Left cardiac atrium (tissue), 4 donors: ENCODE results near the gene PPP4C. TPM values are rescaled to one million over a fixed set of nuclear protein-coding genes. Genes with fewer than 3 reads are reported as not detected.

Experiments
- ATAC-seq, 2 donors: fragments of 200-7000 bp; cut with Tn5 transposase; one replicate each; pipeline ENCODE4 v1.9.1; 2020; ENCODE audit warnings: mild to moderate bottlenecking in 2 of 2, moderate library complexity in 2 of 2
- DNase-seq: peaks from one replicate; pipeline ENCODE4 v3.0.0-alpha.2; 2020
- intact Hi-C, 2 donors: fragments of 100-400 bp; cut with DNase I; formaldehyde crosslinking; loops; one replicate each; pipeline versions ENCODE4 v1.14.1 to v1.15.1; 2022 to 2023
- total RNA-seq, 2 donors: library from RNA; stranded (reverse); fragmentation: NEBNext Ultra II Directional; extraction: Animal tissue kit (Norgen Biotek cat#: 25700); gene quantifications; one replicate each; pipeline ENCODE4 v1.2.1, GENCODE V29; 2021
- donor health status: DM: no; HTN: yes; CAD: no.
- donor health status: DM: no; HTN: yes; CAD: no; lungs with severe emphysema.
- donor health status: DM: yes; HTN: yes; CAD: no.
- donor health status: Dilated cardiomyopathy.

PPP4C gene
- total RNA-seq, 2 donors from 2014 or later: 34.2 to 41.1 TPM

GRCh38 chr16:30090610-30091331, 15.0 kb downstream of the PPP4C start:
- DNase-seq: no peak
- intact Hi-C loops: loop anchor here in 1 of 2 donors (10.0 kb wide), 3 partner anchors 46 to 564 kb away; partner anchors contain the start of genes FBRS, PRR14 and ZNF771
- ATAC-seq: no peak

DNA sequence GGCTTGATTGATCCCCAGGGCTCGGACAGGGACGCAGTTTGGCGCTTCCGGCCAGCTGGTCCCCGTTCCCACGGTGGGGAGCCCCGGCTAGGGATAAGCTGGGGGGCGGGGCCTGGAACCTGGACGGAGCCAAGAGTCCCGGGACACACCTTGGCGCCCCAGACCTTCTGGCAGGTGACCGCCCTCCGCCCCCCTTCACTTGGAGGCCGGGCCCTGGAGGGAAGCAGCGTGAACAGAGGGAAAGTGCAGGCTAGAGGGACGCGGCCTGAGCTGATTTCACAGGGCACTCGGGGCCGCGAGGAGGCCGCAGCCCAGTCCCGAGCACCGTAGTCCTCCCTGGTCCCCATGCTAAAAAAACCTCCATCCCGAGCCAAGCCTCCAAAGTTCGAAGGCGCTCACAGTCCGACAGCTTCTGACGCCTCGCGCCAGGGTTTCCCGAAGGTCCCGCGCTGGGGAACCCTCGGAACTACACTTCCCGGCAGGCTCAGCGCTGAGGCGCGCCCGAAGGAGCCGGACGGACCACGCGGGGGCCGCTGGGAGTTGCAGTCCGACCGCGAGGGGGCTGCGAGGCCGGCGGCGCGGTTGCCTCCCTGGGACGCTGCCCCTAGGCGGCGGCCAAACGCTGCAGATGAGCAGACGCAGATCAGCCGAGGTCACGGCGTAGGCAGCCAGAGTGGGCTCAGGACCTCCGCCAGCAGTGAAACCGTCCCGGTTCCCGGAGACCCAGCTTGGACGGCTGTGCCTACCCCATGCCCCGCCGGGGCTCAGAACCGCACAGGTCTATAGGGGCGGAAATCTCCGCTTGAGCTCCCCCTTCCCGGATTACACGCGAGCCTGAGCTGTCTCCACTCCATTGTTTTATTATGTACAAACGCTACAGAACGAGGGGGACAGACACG, 15.9 kb downstream of the PPP4C start, which contains the start of gene TBX6:
TSS of gene TBX6 (minus strand) at position 451 of the 899 bp plus-strand sequence. CDS start 731 bp downstream, outside the sequence.
- peak; percentile 92 to 93 for ATAC-seq
- intact Hi-C loops: loop anchor here in 1 of 2 donors (10.0 kb wide), 3 partner anchors 47 to 563 kb away; partner anchors contain the start of genes FBRS, PRR14 and ZNF771
- DNase-seq: peak; percentile 96

DNA sequence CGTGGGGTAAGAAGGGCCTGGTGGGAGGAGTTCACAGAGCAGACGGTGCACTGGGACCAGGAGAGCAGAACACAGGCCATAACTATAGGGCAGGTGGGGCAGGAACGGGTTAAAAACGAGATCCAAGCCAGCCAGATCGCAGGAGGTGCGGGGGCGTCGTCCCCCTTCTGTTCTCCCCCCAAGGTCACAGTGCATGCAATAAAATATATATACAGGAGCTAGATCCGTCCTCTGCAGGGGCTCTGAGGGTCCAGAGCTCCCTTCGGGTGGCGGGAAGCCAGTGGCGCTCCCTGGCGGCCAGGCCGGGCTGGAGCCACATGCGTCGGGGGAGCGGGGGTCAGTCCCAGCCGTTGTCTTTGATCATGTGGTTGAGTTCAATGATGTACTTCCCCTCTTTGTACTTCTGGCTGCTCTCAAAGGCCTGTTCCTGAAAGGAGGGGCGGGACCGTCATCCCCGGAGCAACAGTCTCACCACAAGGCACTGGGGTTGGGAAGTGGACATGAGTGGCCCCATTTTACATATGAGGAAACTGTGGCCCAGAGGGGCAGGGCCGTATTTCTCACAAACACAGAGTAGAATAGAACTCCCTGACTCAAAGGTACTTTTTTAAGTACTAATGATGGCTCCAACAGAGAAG, 16.7 kb downstream of the PPP4C start:
- DNase-seq: peak; percentile 87
- ATAC-seq: peak; percentile 33 to 62
- intact Hi-C loops: loop anchor here in 1 of 2 donors (10.0 kb wide), 3 partner anchors 48 to 562 kb away; partner anchors contain the start of genes FBRS, PRR14 and ZNF771

- no peak for ATAC-seq
- no peak for DNase-seq
- intact Hi-C loops: loop anchor here in 1 of 2 donors (10.0 kb wide), 3 partner anchors 50 to 560 kb away; partner anchors contain the start of genes FBRS, PRR14 and ZNF771
Observed at GRCh38 chr16:30094541-30095165, 18.9 kb downstream of the PPP4C start.

- DNase-seq: no peak
- ATAC-seq: no peak
- intact Hi-C loops: loop anchor here in 1 of 2 donors (10.0 kb wide), 3 partner anchors 51 to 559 kb away; partner anchors contain the start of genes FBRS, PRR14 and ZNF771
Observed at GRCh38 chr16:30095166-30096078, 19.6 kb downstream of the PPP4C start.

- DNase-seq (peak; percentile 95), ATAC-seq (peak; percentile 73 to 83)
- intact Hi-C loops: loop anchor here in 1 of 2 donors (10.0 kb wide), 3 partner anchors 51 to 559 kb away; partner anchors contain the start of genes FBRS, PRR14 and ZNF771
Observed at GRCh38 chr16:30096105-30096861, 20.5 kb downstream of the PPP4C start, which contains the start of gene YPEL3. Gene YPEL3, minus strand, starts transcription at chr16:30096213. Its CDS starts 731 bp downstream, at chr16:30095482.

- no peak for ATAC-seq
- no peak for DNase-seq
- intact Hi-C loops: loop anchor here in 1 of 2 donors (10.0 kb wide), 3 partner anchors 52 to 558 kb away; partner anchors contain the start of genes FBRS, PRR14 and ZNF771
Observed at GRCh38 chr16:30096862-30097563, 21.2 kb downstream of the PPP4C start.

- ATAC-seq: no peak
- DNase-seq: no peak
- intact Hi-C loops: no loop called here
Observed at GRCh38 chr16:30104090-30104489, 28.3 kb downstream of the PPP4C start.

- no peak for ATAC-seq
- intact Hi-C loops: no loop called here
- no peak for DNase-seq
Observed at GRCh38 chr16:30104492-30104891, 28.7 kb downstream of the PPP4C start.

DNA sequence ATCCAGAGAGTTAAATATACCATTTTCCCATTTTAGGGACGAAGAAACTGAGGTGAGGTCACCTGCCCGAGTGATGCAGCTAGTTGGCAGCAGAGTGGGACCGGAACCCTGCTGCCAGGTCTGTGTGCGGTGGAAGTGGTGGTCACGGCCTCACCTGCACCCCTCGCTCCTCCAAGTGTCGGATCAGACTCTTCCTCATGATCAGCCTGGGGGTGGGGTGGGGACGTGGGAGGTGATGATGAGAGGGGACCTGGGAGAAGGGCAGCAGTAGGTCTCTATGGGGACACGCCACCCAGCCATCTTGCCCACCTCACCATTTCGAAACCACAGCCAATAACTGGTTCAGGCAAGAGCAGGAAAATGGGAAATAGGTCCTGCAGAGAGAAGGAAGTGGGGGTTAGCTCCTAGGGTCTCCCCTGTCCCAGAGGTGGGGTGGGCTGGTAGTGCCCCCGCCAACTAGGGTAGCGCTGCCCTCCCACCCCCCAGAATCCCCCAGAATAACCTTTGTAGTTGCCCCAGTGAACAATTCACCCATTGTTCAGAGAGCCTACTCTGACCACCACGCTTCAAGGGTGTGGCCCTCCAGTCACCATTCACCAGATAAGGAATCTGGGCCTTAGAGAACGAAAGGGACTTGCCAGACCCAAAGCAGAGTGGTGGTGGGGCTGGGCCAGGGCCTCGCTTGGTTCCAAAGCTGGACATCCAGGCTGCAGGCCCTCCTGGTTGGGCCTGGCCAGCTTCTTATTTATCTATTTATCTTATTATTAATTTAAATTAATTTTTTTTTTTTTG, 32.5 kb downstream of the PPP4C start:
- no peak for DNase-seq
- no peak for ATAC-seq
- intact Hi-C loops: no loop called here

GRCh38 chr16:30110661-30111060, 34.9 kb downstream of the PPP4C start:
- intact Hi-C loops: no loop called here
- no peak for ATAC-seq
- no peak for DNase-seq

- DNase-seq (peak; percentile 72), ATAC-seq (peak; percentile 32 to 70)
- intact Hi-C loops: no loop called here
Observed at GRCh38 chr16:30112197-30113030, 36.6 kb downstream of the PPP4C start.

DNA sequence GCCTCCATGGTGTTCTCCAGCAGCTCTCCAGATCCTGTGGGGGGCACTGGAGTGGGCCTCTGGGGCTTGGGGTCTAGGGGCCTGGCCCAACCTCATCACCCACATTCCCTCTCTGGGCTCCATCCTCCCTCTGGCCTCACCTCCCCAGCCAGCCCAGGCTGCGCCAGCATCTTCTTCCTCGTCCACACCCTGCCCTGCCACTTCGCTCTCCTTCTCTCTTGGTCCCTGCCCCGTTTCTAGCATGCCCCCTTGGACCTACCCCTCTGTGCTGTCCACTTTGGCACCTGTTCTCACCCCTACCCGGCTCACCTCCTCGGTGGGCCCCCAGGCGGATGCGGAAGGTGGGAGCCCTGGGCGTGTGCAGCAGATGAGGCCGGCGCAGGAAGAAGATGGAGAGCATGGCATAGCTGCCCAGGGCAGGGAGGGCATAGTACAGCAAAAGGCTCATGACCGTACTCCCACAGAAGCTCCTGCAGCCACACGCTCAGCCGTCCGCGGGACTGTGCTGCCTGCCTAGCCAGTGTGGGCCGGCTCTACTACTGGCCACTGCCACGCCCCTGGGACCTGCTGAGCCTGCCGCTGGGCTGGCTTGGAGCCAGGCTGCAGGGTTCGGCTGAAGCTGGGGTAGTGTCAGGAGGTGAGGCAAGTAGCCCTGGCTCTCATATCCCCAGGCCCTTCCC, 37.4 kb downstream of the PPP4C start, which contains the start of gene GDPD3:
TSS of gene GDPD3 (minus strand) at position 507 of the 680 bp plus-strand sequence. CDS start at position 448, 59 bp downstream.
- intact Hi-C loops: no loop called here
- ATAC-seq (peak; percentile 45 to 60), DNase-seq (no peak)
